KOPT-K1 (cell line): ENCODE data around the gene STAM.

Experiments
- H3K27ac ChIP-seq: fragments of 200-600 bp; sonication (generic); 2 replicates; pipeline ENCODE4 v1.5.1; 2016; ENCODE audit warnings: antibody characterized with exemption, mild to moderate bottlenecking, low read depth, low read length; ENCODE audit not compliant: poor library complexity, severe bottlenecking
- H3K36me3 ChIP-seq: fragments of 200-600 bp; sonication (generic); 2 replicates; pipeline ENCODE4 v1.5.1; 2017; ENCODE audit warnings: antibody characterized with exemption, mild to moderate bottlenecking, low read length, moderate library complexity; ENCODE audit not compliant: insufficient read depth
- H3K9me3 ChIP-seq: fragments of 200-600 bp; sonication (generic); 2 replicates; pipeline ENCODE4 v1.5.1; 2017; ENCODE audit warnings: antibody characterized with exemption, low read length, mild to moderate bottlenecking; ENCODE audit not compliant: insufficient read depth, poor library complexity, severe bottlenecking

Gene STAM

DNA sequence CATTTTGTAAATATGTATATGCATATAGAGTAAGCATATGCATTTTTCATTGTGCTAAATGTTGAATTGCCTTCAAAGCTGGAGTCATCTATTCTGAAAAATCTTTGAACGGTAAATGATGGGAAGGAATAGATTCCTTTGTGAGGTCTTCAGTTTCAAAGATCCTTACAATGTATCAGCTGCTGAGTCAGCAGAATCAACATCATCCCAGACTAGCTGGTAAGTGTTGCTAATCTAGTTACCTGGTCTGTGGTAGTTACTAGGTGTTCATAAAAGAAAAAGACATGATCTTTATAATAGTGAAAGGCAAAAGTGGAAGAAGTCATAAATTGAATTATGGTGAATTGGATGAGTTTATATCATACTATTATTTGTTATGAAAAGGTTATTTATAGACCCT is 10.6 kb upstream of the STAM start:
- no peak overlapping the region for H3K27ac ChIP-seq
- no peaks in the 10 kb centered on the region for H3K9me3 ChIP-seq
- no peaks in the 10 kb centered on the region for H3K36me3 ChIP-seq

DNA sequence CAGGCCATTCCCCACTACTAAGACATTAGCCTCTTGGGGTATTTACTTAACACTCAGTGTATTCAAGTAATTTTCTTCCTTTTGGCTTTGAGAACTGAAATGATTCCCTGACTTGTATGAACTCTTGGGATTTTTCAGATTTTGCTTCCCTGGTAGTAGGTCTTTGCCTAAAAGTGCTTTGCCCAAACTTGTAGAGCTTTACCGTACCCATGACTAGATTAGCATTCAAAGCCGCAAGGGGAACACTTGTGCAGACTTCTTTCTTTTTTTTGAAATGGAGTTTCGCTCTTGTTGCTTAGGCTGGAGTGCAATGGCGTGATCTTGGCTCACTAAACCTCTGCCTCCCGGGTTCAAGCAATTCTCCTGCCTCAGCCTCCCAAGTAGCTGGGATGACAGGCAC is 6.1 kb upstream of the STAM start:
- Histone ChIP-seq H3K27ac (no peak overlapping the region), H3K36me3 (no peaks in the 10 kb centered on the region), H3K9me3 (no peaks in the 10 kb centered on the region)

DNA sequence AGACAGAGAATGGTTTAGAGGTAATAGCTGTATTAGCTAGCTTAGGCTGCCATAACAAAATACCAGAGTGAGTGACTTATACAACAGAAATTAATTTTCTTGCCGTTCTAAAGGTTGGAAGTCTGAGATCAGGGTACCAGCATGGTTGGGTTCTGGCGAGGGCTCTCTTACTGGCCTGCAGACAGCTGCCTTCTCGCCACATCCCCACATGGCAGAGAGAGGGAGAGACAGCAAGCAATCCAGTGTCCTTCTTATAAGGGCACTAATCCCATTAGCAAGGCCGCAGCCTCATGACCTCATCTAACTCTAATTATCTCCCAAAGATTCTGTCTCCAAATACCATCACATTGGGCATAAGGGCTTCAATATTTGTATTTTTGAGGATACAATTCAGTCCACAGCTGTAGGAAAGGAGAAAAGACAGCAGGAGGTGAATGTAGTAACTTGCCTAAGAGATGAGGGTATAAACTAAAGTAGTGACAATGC is 3.6 kb upstream of the STAM start:
- H3K36me3 ChIP-seq: no peaks in the 10 kb centered on the region
- H3K27ac ChIP-seq: no peak overlapping the region
- H3K9me3 ChIP-seq: no peaks in the 10 kb centered on the region

DNA sequence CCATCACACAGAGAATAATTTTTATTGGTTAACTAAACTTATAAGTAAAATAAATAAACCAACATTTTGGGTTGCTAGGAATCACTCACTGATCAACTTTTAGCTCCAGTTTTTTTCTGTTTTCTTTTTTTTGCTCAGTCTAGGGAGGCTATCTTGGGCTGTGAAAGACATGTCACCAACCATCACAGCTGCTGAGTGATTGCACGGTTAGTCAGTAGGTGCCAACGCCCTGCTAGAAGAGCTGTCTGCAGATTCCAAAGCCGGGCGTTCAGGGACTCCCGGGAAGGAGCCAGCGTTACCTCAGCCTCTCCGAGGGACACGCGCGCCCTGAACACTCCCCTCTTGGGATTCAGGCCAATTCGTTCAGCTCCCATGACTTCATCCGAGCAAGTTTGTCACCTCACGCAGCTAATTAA is 604 bp upstream of the STAM start:
- Histone ChIP-seq H3K27ac (peak overlapping the region; percentile 93), H3K36me3 (peaks cover 9% of the 10 kb centered on the region; the same call in 1 of the 2 replicates), H3K9me3 (peaks cover 7% of the 10 kb centered on the region)

DNA sequence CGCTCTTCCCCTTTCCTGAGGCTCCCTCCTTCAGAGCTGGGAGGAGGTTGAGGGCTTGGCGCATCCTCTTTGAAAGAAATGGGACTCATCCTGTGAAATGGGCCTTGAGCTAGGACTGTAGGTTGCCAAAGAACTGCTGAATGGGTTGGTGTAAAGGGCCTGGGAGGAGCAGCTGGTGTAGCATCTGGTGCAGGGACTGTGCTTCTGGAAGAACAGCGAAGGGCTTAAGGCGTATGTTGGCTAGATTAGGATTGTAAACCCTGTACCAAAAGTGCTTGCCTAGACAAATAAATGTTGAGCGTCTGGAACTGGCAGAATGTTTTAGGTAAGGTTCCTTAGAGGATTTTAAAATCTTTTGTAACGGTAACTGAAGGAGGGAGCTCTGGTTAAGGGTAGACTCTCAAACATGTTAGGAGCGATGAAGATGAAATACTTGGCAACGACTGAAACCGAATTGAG is 563 bp downstream of the STAM start:
- Histone ChIP-seq H3K36me3 (peaks cover 12% of the 10 kb centered on the region; the same call in 1 of the 2 replicates), H3K9me3 (peaks cover 7% of the 10 kb centered on the region), H3K27ac (peak overlapping the region; percentile 93)

DNA sequence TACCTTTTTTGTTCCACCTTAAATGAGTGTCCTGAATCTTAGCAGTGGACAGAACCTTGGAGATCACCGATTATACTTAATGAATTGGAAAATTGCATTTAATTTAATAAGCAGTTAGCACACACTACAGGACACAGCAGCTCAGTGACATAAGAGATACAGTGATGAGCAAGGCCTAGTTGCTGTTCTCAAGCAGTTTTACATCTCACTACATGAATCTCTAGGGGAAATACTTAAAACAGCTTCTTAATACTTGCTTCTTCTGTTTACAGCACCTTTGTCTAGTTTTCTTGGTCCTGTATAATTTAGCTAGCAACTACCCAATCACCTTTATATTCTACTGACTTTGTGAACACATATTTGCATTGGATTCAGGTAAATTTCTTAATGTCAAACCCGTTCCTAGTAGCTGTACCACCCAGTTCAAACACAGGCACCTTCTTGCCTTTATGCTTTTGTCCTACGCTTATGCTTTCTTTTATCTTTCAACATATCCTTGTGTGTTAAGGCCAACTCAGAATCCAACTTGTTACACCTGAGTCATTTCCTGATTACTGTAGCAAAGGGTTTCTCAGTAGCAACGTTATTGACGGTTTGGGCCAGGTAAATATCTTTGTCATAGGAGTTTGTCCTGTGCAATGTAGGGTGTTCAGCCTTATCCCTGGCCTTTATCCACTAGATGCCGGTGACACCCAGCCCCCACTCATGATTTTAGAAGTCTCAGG is 1.8 kb downstream of the STAM start:
- peaks cover 7% of the 10 kb centered on the region for H3K9me3 ChIP-seq
- peaks cover 17% of the 10 kb centered on the region; the same call in 1 of the 2 replicates for H3K36me3 ChIP-seq
- peak overlapping the region; percentile 93 for H3K27ac ChIP-seq

DNA sequence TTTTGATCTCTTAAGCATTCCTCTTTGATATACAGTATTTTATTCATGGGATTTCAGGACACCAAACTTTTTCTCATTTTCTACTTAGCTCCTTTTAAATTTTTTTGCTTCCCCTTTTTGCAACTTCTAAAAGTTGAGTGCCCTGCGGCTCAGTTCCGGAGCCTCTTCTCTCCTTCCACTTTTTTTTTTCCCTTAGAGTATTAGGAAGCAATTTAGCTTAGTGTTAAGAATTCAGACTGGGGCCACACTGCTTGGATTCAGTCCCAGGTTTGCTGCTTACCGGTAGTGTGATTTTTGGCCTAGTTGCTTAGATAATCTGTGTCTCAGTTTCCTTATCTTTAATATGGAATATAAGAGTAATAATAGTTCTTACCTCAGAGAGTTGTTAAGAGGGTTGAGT is 3.4 kb downstream of the STAM start:
- Histone ChIP-seq H3K36me3 (peaks cover 17% of the 10 kb centered on the region; the same call in 1 of the 2 replicates), H3K27ac (peak overlapping the region; percentile 80), H3K9me3 (peaks cover 7% of the 10 kb centered on the region)

DNA sequence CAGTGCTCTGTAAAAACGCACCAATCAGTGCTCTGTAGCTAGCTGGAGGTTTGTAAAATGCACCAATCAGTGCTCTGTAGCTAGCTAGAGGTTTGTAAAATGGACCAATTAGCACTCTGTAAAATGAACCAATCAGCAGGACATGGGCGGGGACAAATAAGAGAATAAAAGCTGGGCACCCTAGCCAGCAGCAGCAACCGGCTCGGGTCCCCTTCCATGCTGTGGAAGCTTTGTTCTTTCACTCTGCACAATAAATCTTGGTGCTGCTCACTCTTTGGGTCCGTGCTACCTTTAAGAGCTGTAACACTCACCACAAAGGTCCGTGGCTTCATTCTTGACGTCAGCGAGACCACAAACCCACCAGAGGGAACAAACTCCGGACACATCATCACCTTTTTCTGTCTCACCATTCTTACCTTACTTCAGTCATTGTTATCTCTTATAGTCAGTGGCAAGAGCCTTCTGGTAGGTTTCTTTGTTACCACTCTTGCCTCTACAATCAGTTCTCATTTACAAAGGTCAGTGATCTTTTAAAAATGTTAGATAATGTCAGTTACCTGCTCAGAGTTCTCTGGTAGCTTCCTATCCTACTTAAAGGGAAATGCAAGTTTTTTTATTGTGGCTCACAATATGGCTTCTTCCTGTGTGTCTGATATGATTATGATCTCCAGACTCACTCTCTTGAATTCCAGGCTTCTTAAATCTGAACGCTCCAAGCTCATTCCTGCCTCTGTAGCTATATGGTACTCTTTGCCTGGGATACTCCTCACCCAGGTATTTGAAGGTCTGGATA is 4.5 kb downstream of the STAM start:
- peaks cover 27% of the 10 kb centered on the region for H3K36me3 ChIP-seq
- H3K27ac ChIP-seq: peak overlapping the region; percentile 80
- H3K9me3 ChIP-seq: peaks cover 17% of the 10 kb centered on the region

DNA sequence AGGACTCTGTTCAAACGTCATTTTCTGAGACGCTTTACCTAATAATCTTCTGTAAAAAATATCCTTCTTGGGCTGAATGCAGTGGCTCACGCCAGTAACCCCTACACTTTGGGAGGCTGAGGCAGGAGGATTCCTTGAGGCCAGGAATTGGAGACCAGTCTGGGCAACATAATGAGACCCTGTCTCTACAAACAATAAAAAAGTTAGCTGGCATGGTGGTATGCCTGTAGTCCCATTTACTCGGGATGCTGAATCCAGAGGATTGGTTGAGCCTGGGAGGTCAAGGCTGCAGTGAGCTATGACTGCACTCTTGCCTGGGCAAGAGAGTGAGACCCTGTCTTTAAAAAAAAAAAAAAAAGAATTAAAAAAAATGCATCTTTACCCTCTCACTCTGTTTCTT is 5.1 kb downstream of the STAM start:
- Histone ChIP-seq H3K36me3 (peaks cover 33% of the 10 kb centered on the region), H3K27ac (peak overlapping the region; percentile 80), H3K9me3 (peaks cover 22% of the 10 kb centered on the region)

DNA sequence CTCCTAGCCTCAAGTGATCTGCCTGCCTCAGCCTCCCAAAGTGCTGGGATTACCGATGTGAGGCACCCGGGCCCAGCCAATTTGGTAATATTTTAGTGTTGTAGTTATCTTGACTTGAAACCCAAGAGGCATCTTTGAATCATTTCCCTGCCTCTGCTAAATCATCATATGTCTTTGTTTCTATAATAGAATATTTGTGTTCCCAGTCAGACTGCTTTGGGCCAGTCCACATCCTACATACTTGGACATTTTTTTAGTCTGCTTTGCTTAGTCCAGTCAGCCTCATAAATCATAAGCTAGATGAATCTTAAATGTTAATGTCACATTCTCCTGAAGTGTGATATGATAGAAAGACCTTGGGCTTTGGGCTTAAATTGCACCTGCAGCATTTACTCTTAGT is 5.9 kb downstream of the STAM start:
- peak overlapping the region; percentile 80 for H3K27ac ChIP-seq
- H3K36me3 ChIP-seq: peaks cover 33% of the 10 kb centered on the region
- H3K9me3 ChIP-seq: peaks cover 22% of the 10 kb centered on the region

DNA sequence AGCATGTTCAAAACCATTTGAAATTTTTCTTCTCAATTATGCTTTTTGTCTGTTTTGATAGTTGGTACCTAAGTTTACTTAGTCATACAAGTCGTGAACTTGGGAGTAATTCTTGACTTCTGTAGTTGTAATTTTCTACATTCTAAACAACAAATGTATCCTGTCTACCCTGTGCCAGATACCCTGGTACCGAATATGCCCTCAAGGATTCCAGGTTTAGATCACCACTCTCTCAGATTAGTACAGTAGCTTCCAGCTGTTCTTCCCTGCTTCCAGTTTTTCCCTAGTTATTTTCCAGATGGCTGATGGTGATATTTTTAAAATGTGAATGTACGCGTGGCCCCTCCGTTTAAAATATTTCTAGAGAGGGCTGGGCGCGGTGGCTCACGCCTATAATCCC is 6.5 kb downstream of the STAM start:
- peak overlapping the region; percentile 80 for H3K27ac ChIP-seq

DNA sequence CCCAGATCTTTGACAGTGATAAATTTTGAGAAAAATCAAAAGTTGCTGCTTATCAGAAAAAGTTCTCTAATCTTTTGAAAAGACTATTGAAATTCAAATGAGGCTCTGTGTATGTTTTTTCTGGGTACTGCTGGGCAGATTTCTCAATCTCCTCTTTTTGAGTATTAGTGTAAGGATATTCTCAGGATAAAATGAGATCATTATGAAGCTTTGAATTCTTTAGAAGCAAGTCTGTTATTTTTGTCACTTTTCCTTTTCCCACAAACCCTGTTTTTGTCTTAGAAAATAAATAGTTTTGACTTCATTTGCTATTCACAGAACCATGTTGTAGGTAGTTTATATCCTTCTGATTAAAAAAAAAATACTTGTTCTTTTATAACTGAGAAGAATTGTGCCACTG is 7.9 kb downstream of the STAM start:
- Histone ChIP-seq H3K36me3 (peaks cover 29% of the 10 kb centered on the region), H3K27ac (peak overlapping the region; percentile 80), H3K9me3 (peaks cover 22% of the 10 kb centered on the region)

More for the DNA sequence above, 6.5 kb downstream of the STAM start:
- peaks cover 22% of the 10 kb centered on the region for H3K9me3 ChIP-seq
- H3K36me3 ChIP-seq: peaks cover 33% of the 10 kb centered on the region

DNA sequence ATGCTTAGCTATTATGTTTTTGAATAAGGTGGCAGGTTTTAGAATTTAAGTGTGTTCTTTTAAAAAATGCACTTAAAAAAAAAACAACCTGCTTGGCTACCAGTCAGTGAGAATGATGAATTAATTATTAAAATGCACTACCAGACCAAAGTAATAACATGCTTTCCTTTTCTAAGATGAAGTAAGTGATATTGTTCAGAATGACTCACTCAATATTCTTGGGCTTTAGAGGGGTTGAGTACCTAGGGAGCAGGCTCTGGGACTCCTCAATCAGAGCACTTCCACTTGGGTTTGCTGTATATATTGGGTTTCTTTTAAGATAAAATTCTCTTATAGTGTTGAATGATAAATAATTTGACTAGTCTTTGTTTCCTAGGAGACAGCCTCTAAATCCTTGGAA is 8.6 kb downstream of the STAM start:
- peaks cover 22% of the 10 kb centered on the region for H3K9me3 ChIP-seq
- peaks cover 25% of the 10 kb centered on the region for H3K36me3 ChIP-seq
- H3K27ac ChIP-seq: no peak overlapping the region

DNA sequence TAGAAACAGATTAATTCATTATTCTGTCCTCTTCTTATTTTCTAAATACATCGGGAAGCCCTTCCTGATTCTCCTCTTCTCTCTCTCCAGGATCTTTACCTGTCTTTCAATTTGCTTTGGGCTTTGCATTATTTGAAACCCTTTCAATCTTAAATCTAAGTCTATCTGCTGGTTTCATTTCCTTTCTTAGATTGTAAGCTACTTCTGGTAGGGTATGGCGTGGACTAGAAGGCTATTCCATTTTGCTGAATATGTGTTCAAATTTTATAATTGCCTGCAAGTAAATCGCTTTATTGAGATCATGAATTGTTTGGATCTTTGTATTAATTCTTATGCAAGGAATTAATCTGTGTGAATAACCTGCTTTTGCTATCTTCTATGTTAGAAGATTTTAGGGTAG is 11.1 kb downstream of the STAM start:
- Histone ChIP-seq H3K27ac (peak overlapping the region; percentile 72), H3K9me3 (peaks cover 15% of the 10 kb centered on the region), H3K36me3 (peaks cover 17% of the 10 kb centered on the region)

DNA sequence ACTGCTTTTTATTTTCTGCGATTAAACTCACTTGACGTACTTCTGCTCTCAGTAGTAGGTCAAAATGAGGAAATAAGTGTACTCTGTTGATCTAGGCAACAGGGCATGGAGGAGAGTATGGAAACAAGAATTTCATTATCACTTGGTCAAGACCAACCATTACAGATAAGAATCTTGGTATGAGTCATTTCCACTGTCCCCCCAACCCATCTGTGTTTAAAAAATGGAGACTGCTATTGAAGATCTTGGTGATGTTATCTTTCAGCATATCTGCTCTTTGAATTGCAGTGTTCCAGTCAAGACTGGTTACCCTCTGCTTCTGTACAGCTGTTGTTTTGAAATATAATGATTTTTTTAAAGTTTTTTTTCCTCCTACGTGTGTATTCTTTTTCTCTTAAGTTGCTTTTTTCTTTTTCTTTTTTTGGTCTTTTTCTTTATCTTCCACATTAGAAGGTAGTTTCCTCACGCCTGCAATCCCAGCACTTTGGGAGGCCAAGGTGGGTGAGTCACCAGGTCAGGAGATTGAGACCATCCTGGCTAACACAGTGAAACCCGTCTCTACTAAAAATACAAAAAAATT is 11.7 kb downstream of the STAM start:
- Histone ChIP-seq H3K27ac (peak overlapping the region; percentile 72), H3K9me3 (peaks cover 15% of the 10 kb centered on the region), H3K36me3 (peaks cover 16% of the 10 kb centered on the region)
